Stomach (tissue), 9 donors: ENCODE data around the gene GLRX. TPM values are rescaled to one million over a fixed set of nuclear protein-coding genes. Genes with fewer than 3 reads are reported as not detected.
A peak's percentile ranks its signal among the peaks of the same experiment; 100 is the strongest.

Experiments
- DNase-seq, 2 donors: peaks; one replicate each; pipeline versions ENCODE4 v3.0.0 to v3.0.0-alpha.2; 2013 to 2019
- H3K27ac ChIP-seq, 5 donors: fragments of 200-600 bp in 4 of 5; sonication (generic) in 4 of 5; one replicate each; pipeline ENCODE4 v1.5.1; 2013 to 2019; ENCODE audit warnings: mild to moderate bottlenecking in 1 of 5, moderate library complexity in 1 of 5
- H3K27me3 ChIP-seq, 3 donors: fragments of 200-600 bp; sonication (generic); one replicate each; pipeline ENCODE4 v1.5.1; 2017 to 2019; ENCODE audit warnings: mixed run types in 1 of 3
- H3K36me3 ChIP-seq, 4 donors: fragments of 200-600 bp; sonication (generic); 1 replicate in 3 of 4; 2 replicates in 1 of 4; pipeline ENCODE4 v1.5.1; 2016 to 2019
- H3K4me1 ChIP-seq, 4 donors: fragments of 200-600 bp; sonication (generic); one replicate each; pipeline ENCODE4 v1.5.1; 2016 to 2019
- H3K4me3 ChIP-seq, 4 donors: fragments of 200-600 bp; sonication (generic) in 3 of 4; one replicate each; pipeline ENCODE4 v1.5.1; 2016 to 2019; ENCODE audit warnings: mild to moderate bottlenecking in 1 of 4
- H3K9me3 ChIP-seq, 4 donors: fragments of 200-600 bp; sonication (generic); one replicate each; pipeline ENCODE4 v1.5.1; 2016 to 2019
- CTCF ChIP-seq, 7 experiments: fragments of 450-650 bp in 4 of 7; fragments of 200-600 bp in 3 of 7; sonication (generic) in 3 of 7; IDR thresholded peaks; one replicate each; pipeline ENCODE4 v1.5.1; 2016 to 2019; ENCODE audit warnings: antibody characterized with exemption in 7 of 7, control low read depth in 2 of 7, mild to moderate bottlenecking in 1 of 7
- EP300 ChIP-seq: sonication (generic); formaldehyde crosslinking; IDR thresholded peaks from one replicate; pipeline ENCODE4 v1.6.1; 2017; ENCODE audit warnings: antibody characterized with exemption
- POLR2A ChIP-seq, 4 donors: fragments of 450-650 bp; IDR thresholded peaks; one replicate each; pipeline ENCODE4 v1.6.1; 2016; ENCODE audit warnings: antibody characterized with exemption in 4 of 4, control low read depth in 2 of 4, mild to moderate bottlenecking in 1 of 4, moderate library complexity in 1 of 4
- POLR2AphosphoS5 ChIP-seq, 3 donors: sonication (generic); formaldehyde crosslinking; IDR thresholded peaks; one replicate each; pipeline ENCODE4 v1.6.1; 2016; ENCODE audit warnings: antibody characterized with exemption in 3 of 3
- WGBS, 5 donors: extraction: QIAGEN DNeasy Blood & Tissue Kit in 3 of 5; methylation state at CpG; one replicate each; pipeline versions ENCODE4 v1.1.5 to v1.1.7; 2013 to 2018; 5-methylcytosine and 5-hydroxymethylcytosine counted together
- intact Hi-C: fragments of 100-400 bp; cut with DNase I; formaldehyde crosslinking; loops from one replicate; pipeline ENCODE4 v1.15.1; 2023; ENCODE audit warnings: low total_unique reads
- polyA plus RNA-seq, 3 donors: library from polyadenylated mRNA; stranded (reverse); fragments of 200-250 nt; gene quantifications; one replicate each; pipeline ENCODE4 v1.2.3, GENCODE V29; 2013
- total RNA-seq, 5 donors: library from RNA; depleted of rRNA; stranded (reverse); fragments of >200 nt; gene quantifications; one replicate each; pipeline versions ENCODE4 v1.1.0 to v1.2.3, GENCODE V29; 2014 to 2016
- donor health status: healthy with polysubstance abuse.
- donor health status: Bipolar disorder and iron deficiency.
- donor health status: healthy.

Gene GLRX
- total and polyA plus RNA-seq, 8 donors: 11.3 to 211 (median 29.7) TPM

DNA sequence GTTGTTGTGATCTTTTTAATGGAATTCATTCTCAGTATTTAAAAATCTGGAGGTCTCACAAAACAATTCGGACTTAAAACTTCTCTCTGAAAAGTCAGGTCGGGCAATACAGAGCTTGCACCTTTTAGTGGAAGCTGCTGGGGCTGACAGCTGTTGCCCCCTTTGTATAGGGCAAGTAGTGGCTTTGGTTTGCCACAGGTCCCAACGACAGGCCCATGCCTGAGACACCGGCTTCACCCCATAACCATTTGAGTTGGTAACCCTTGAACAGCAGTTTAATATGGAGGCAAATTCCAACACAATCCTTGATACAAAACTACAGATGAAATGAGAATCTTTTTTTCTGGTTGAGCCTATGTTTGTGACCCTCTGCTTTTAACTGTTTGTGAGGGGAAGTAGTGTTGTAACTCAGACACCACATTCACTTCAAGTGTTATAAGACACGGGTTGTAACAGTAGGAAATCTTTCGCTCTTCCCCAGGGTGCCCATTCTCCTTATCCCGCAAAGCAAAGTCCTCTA is 752 bp upstream of the GLRX start:
- peak overlapping the region; percentile 73 to 87 (median 80) for H3K4me3 ChIP-seq
- H3K36me3 ChIP-seq: no peaks in the 10 kb centered on the region
- H3K9me3 ChIP-seq: no peaks in the 10 kb centered on the region
- no peak for DNase-seq
- intact Hi-C loops: no loop called here
- WGBS, 5 donors: 39 to 67% (median 58%) methylated on average over 7 of the region's 7 CpGs
- no peaks in the 10 kb centered on the region for H3K27me3 ChIP-seq
- TF ChIP-seq CTCF (IDR thresholded peaks at IDR 0.05) (no peak), EP300 (no peak), POLR2A (IDR thresholded peaks at IDR 0.05) (no peak), POLR2AphosphoS5 (IDR thresholded peaks at IDR 0.05) (no peak)
- peaks cover 56 to 85% (median 64%) of the 10 kb centered on the region in 4 donors for H3K4me1 ChIP-seq
- H3K27ac ChIP-seq: peak overlapping the region; percentile 69 to 96 (median 90)

DNA sequence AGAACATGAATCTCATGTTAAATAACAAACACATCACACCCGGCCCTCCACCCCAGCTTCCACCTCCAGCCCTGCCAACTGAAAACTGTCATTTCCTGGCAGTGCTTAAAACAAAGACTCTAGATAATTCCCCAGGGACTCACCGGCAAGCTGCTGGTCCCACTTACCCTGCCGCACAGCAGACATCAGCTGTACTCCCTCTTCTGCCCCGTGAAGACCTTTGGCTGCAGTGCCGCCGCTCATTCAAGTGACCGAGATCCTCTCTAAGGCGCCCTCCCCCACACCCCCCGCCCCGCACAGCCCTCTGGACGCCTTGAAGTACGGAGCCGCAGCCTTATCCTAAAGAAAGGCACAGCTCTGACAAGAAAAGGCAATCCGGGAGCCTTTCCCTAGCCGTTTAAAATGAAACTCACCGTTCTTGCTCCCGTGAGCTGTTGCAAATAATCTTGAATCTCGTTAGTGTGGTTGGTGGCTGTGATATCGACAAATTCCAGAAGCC is 434 bp downstream of the GLRX start:
- H3K27me3 ChIP-seq: no peaks in the 10 kb centered on the region
- TF ChIP-seq POLR2A (IDR thresholded peaks at IDR 0.05): no peak
- no peak for TF ChIP-seq EP300
- no peak for TF ChIP-seq CTCF (IDR thresholded peaks at IDR 0.05)
- peak overlapping the region; percentile 68 to 96 (median 90) for H3K27ac ChIP-seq
- H3K36me3 ChIP-seq: peaks cover 0 to 4% (median 2%) of the 10 kb centered on the region in 4 donors
- H3K4me1 ChIP-seq: peaks cover 68 to 85% (median 74%) of the 10 kb centered on the region in 4 donors
- intact Hi-C loops: no loop called here
- H3K4me3 ChIP-seq: peak overlapping the region; percentile 73 to 87 (median 80)
- peak; percentile 60 to 78 for DNase-seq
- WGBS, 5 donors: 0 to 1% (median 1%) methylated on average over 19 of the region's 19 CpGs
- H3K9me3 ChIP-seq: no peaks in the 10 kb centered on the region

DNA sequence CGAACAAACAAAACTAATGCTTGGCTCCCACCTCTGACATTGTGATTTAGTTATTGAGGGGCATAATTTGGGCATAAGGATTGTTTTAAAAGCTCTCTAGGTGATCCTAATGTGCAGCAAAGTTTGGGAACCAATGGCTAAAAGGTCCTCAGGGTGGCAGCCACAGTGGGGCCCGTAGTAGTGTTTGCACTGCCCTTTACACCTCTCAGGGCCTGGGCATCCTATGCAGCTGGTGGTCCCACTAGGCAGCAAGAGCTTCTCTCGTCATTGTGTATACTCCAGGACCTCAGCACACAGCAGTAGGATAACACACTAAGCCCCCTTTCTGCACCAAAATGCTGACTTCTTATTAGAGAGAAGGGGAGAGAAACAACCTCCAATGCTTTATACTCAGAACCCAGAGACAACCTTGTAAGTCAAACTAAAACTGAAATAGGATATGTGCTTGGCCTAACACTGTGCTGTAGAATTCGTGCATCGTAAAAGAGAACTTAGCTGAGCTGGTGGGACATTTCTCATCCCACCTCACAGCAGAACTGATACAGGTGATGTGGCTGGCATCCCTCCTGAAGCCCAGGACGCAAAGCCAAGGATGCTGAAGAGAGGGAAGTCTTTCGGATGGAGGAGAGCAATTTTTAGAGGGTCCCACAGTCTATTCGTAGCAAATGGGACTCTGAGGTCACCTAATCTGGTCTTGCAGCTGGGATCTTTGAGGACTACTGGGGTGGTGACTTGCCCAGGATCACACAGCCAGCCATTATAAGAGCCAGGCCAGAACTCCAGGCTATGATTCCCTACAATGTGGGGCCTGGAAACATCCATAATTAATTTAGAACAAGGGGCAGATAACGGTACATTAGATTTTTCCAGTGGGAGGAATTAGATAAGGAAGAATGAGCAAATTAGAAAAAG is 1.2 kb downstream of the GLRX start:
- intact Hi-C loops: no loop called here
- TF ChIP-seq EP300: no peak
- no peak for TF ChIP-seq POLR2AphosphoS5 (IDR thresholded peaks at IDR 0.05)
- TF ChIP-seq CTCF (IDR thresholded peaks at IDR 0.05): no peak
- TF ChIP-seq POLR2A (IDR thresholded peaks at IDR 0.05): no peak
- Histone ChIP-seq H3K27ac (peak overlapping the region in 4 of 5 donors; percentile 81 to 96 (median 91)), H3K36me3 (peaks cover 0 to 11% (median 8%) of the 10 kb centered on the region in 4 donors), H3K27me3 (no peaks in the 10 kb centered on the region), H3K4me1 (peaks cover 70 to 87% (median 79%) of the 10 kb centered on the region in 4 donors), H3K4me3 (peak overlapping the region; percentile 73 to 87 (median 80)), H3K9me3 (no peaks in the 10 kb centered on the region)
- 33 to 47% (median 36%) methylated on average over 9 of the region's 9 CpGs for WGBS, 5 donors
- DNase-seq: no peak
